Ectodermal cell (in vitro differentiated cells): ENCODE data around the gene ZFYVE16.
"Not testable (repeated sequence)": the region's sequence is repeated elsewhere in the genome, so short reads cannot be mapped to it uniquely, and the experiment has no call there.

Experiments used
- H3K27ac ChIP-seq: 2 replicates; pipeline ENCODE4 v1.7.0; 2013; ENCODE audit warnings: mild to moderate bottlenecking, low read depth, low read length; ENCODE audit not compliant: insufficient read depth, poor library complexity, severe bottlenecking
- H3K27me3 ChIP-seq: 2 replicates; pipeline ENCODE4 v1.7.0; 2013; ENCODE audit warnings: mild to moderate bottlenecking, low read length; ENCODE audit not compliant: insufficient read depth, control insufficient read depth, poor library complexity, severe bottlenecking
- H3K36me3 ChIP-seq: one replicate; pipeline ENCODE4 v1.7.0; 2013; ENCODE audit warnings: low read length; ENCODE audit not compliant: control insufficient read depth, insufficient read depth
- H3K4me1 ChIP-seq: one replicate; pipeline ENCODE4 v1.7.0; 2013; ENCODE audit warnings: low read length; ENCODE audit not compliant: control insufficient read depth, insufficient read depth
- H3K4me3 ChIP-seq: 2 replicates; pipeline ENCODE4 v1.7.0; 2013; ENCODE audit warnings: low read depth, low read length, control low read depth; ENCODE audit not compliant: insufficient read depth
- H3K9me3 ChIP-seq: 2 replicates; pipeline ENCODE4 v1.7.0; 2013; ENCODE audit warnings: mild to moderate bottlenecking, low read length, moderate library complexity; ENCODE audit not compliant: control insufficient read depth
- WGBS, 2 experiments: methylation state at CpG; one replicate each; pipeline ENCODE4 v1.1.7; 2013; ENCODE audit warnings: missing lambda C conversion rate in 2 of 2; 5-methylcytosine and 5-hydroxymethylcytosine counted together

Gene ZFYVE16

GRCh38 chr5:80463269-80463668 lies 55.4 kb downstream of the ZFYVE16 start:
- 95 to 98% methylated on average over 4 of the region's 4 CpGs for WGBS, 2 experiments
- Histone ChIP-seq H3K4me1 (no peaks in the 10 kb centered on the region), H3K27ac (no peak overlapping the region), H3K36me3 (peaks cover 46% of the 10 kb centered on the region), H3K9me3 (no peaks in the 10 kb centered on the region), H3K4me3 (no peak overlapping the region), H3K27me3 (no peaks in the 10 kb centered on the region)

GRCh38 chr5:80466669-80467485 lies 59.0 kb downstream of the ZFYVE16 start:
- 84 to 87% methylated on average over 3 to 4 of the region's 4 CpGs for WGBS, 2 experiments
- peaks cover 30% of the 10 kb centered on the region for H3K36me3 ChIP-seq

GRCh38 chr5:80468131-80468530 lies 60.3 kb downstream of the ZFYVE16 start:
- Histone ChIP-seq H3K4me3 (no peak overlapping the region), H3K27ac (no peak overlapping the region), H3K36me3 (peaks cover 18% of the 10 kb centered on the region), H3K27me3 (no peaks in the 10 kb centered on the region), H3K9me3 (no peaks in the 10 kb centered on the region), H3K4me1 (no peaks in the 10 kb centered on the region)
- 100% methylated on average over 1 of the region's 1 CpG; no CpG with 5 or more reads in 1 of the 2 experiments for WGBS, 2 experiments

More at GRCh38 chr5:80466669-80467485, 59.0 kb downstream of the ZFYVE16 start:
- H3K4me1 ChIP-seq, result no peaks in the 10 kb centered on the region
- H3K4me3 ChIP-seq, result no peak overlapping the region
- no peaks in the 10 kb centered on the region for H3K9me3 ChIP-seq
- no peaks in the 10 kb centered on the region for H3K27me3 ChIP-seq
- no peak overlapping the region for H3K27ac ChIP-seq

GRCh38 chr5:80470631-80471030 lies 62.8 kb downstream of the ZFYVE16 start:
- not testable (repeated sequence) for H3K4me1 ChIP-seq, H3K27ac ChIP-seq, H3K4me3 ChIP-seq, H3K9me3 ChIP-seq, H3K27me3 ChIP-seq
- WGBS, 2 experiments, result 86% methylated on average over 1 of the region's 2 CpGs; no CpG with 5 or more reads in 1 of the 2 experiments
- peaks cover 17% of the 10 kb centered on the region for H3K36me3 ChIP-seq

GRCh38 chr5:80474929-80475328 lies 67.1 kb downstream of the ZFYVE16 start:
- no peaks in the 10 kb centered on the region for H3K4me1 ChIP-seq
- no peak overlapping the region for H3K27ac ChIP-seq
- H3K4me3 ChIP-seq, result no peak overlapping the region
- 100% methylated on average over 2 of the region's 2 CpGs; no CpG with 5 or more reads in 1 of the 2 experiments for WGBS, 2 experiments
- H3K9me3 ChIP-seq, result no peaks in the 10 kb centered on the region
- H3K27me3 ChIP-seq, result no peaks in the 10 kb centered on the region
- H3K36me3 ChIP-seq, result peaks cover 11% of the 10 kb centered on the region

DNA sequence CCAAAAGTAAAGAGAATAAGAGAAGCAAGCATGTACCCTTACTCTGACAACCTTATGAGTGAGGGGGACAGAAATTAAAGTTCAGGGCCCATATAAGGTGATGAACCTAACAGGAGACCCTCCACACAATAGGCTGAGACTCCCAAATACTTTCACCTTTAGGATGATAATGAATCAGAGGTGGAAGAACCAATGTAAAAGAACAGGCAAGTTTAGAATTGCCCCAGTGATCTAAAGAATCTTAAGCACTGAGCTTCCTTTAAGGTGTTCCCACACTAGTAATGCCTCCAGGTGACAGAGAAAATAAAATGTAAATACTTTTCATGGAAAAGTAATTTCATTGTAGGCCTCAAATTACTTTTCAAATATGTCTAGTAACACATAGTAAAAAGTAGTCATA lies 71.8 kb downstream of the ZFYVE16 start:
- Histone ChIP-seq H3K4me1 (no peaks in the 10 kb centered on the region), H3K9me3 (no peaks in the 10 kb centered on the region), H3K27me3 (no peaks in the 10 kb centered on the region), H3K4me3 (no peak overlapping the region), H3K27ac (no peak overlapping the region), H3K36me3 (peaks cover 7% of the 10 kb centered on the region)

DNA sequence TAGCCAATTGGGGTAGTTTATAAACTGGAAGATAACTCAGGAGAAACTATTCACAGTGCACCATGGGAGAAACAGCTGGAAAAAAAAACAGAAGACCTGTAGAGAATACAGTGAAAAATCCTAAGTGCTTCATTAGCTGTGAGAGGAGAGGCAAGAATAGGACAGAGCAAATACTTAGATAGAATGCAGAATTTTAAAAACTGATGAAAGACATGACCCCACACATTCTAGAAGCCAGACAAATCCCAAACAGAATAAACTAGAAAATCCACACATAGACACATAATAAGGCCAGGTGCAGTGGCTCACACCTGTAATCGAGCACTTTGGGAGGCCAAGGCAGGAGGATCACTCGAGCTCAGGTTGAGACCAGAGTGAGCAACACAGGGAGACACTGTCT lies 72.5 kb downstream of the ZFYVE16 start:
- no peaks in the 10 kb centered on the region for H3K4me1 ChIP-seq
- no peak overlapping the region for H3K27ac ChIP-seq
- peaks cover 4% of the 10 kb centered on the region for H3K36me3 ChIP-seq
- H3K4me3 ChIP-seq, result no peak overlapping the region
- no peaks in the 10 kb centered on the region for H3K9me3 ChIP-seq
- WGBS, 2 experiments, result 93 to 94% methylated on average over 2 of the region's 2 CpGs
- H3K27me3 ChIP-seq, result no peaks in the 10 kb centered on the region

DNA sequence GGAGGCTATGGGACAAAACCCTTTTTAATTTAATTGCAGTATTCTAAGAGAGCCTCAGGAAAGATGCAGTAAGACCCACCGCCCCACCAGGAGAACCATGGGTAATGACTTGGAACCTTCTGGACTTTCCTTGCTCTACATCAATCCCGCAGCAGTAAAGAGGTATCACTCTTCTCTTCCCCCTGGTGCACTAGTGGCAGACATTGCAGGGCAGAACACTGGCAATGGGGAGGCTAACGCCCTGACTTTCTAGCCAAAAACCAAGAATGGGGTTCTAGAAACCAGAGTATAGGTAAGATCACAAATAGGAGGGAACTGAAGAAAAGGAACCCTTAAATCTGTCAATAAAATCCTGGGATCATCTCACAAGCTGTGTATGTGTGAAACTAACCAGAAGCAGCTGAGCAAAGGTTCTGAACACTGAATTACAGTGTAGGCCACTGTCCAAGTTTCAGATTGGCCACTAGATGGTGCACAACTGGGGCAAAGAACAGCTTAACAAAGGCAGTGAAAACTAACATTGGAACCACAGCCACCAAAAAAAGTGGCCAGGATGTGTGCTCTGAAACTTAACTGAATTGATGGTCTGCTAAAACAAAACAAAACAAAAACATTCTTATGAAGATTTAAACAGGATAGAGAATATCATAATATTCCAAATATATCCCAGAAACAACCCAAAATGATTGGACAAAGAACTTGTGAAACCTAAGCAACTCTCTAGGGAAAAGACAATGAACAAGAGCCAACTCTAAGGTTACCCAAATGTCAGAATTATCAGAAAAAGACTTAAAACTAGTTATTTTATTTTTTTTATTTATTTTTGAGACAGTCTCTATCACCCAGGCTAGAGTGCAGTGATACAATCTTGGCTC lies 73.4 kb downstream of the ZFYVE16 start:
- Histone ChIP-seq H3K9me3 (no peaks in the 10 kb centered on the region), H3K27ac (no peak overlapping the region), H3K4me1 (no peaks in the 10 kb centered on the region), H3K4me3 (no peak overlapping the region), H3K36me3 (no peaks in the 10 kb centered on the region), H3K27me3 (no peaks in the 10 kb centered on the region)
- WGBS, 2 experiments, result 94 to 96% methylated on average over 3 of the region's 3 CpGs

- Histone ChIP-seq H3K9me3 (no peaks in the 10 kb centered on the region), H3K27me3 (no peaks in the 10 kb centered on the region), H3K4me1 (no peaks in the 10 kb centered on the region), H3K4me3 (no peak overlapping the region), H3K27ac (no peak overlapping the region), H3K36me3 (no peaks in the 10 kb centered on the region)
- 77 to 80% methylated on average over 4 of the region's 4 CpGs for WGBS, 2 experiments
Measured at GRCh38 chr5:80482578-80482977, 74.7 kb downstream of the ZFYVE16 start.

DNA sequence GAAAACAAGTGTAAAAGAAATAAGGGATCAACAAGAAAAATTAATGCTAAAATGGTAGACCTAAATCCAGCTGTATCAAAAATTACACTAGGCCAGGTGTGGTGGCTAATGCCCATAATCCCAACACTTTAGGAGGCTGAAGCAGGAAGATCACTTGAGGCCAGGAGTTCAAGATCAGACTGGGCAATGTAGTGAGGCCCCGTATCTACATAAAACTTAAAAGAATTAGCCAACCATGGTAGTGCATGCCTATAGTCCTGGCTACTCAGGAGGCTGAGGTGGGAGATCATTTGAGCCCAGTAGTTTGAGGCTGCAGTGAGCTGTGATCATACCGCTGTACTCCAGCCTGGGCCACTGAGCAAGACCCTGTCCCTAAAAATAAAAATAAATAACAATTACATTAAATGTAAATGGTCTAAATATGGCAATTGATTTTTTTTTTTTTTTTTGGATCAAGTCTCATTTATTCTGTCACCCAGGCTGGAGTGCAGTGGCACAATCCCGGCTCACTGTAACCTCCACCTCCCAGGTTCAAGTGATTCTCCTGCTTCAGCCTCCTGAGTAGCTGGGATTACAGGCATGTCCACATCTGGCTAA lies 75.9 kb downstream of the ZFYVE16 start:
- no peaks in the 10 kb centered on the region for H3K36me3 ChIP-seq
- 91 to 100% methylated on average over 3 of the region's 3 CpGs for WGBS, 2 experiments
- H3K27me3 ChIP-seq, result no peaks in the 10 kb centered on the region
- H3K4me1 ChIP-seq, result no peaks in the 10 kb centered on the region
- no peak overlapping the region for H3K27ac ChIP-seq
- H3K4me3 ChIP-seq, result no peak overlapping the region
- H3K9me3 ChIP-seq, result no peaks in the 10 kb centered on the region
